Right cardiac atrium (tissue), 5 donors: ENCODE results near the gene LYZL1. TPM values are rescaled to one million over a fixed set of nuclear protein-coding genes. Genes with fewer than 3 reads are reported as not detected.
A peak's percentile ranks its signal among the peaks of the same experiment; 100 is the strongest.
"Not testable (repeated sequence)": the region's sequence is repeated elsewhere in the genome, so short reads cannot be mapped to it uniquely, and the experiment has no call there.

Source experiments
- ATAC-seq, 2 donors: fragments of 200-7000 bp; cut with Tn5 transposase; one replicate each; pipeline versions ENCODE4 v1.8.0 to v1.9.1; 2020; ENCODE audit warnings: moderate library complexity in 2 of 2, mild to moderate bottlenecking in 1 of 2
- DNase-seq, 3 donors: peaks; one replicate each; pipeline ENCODE4 v3.0.0-alpha.2; 2020
- H3K27ac ChIP-seq: one replicate; pipeline ENCODE4 v1.5.1; 2013; ENCODE audit warnings: mild to moderate bottlenecking, low read length, control low read depth, moderate library complexity
- H3K27me3 ChIP-seq: one replicate; pipeline ENCODE4 v1.6.1; 2013; ENCODE audit not compliant: control insufficient read depth, insufficient read depth
- H3K4me1 ChIP-seq: one replicate; pipeline ENCODE4 v1.6.1; 2013; ENCODE audit warnings: low read length; ENCODE audit not compliant: control insufficient read depth, insufficient read depth
- H3K4me3 ChIP-seq: one replicate; pipeline ENCODE4 v1.5.1; 2013; ENCODE audit warnings: low read length, control low read depth
- H3K9me3 ChIP-seq: one replicate; pipeline ENCODE4 v1.6.1; 2013; ENCODE audit warnings: low read length; ENCODE audit not compliant: control insufficient read depth
- WGBS: extraction: QIAGEN DNeasy Blood & Tissue Kit; methylation state at CpG from one replicate; pipeline ENCODE4 v1.1.7; 2013; 5-methylcytosine and 5-hydroxymethylcytosine counted together
- intact Hi-C, 4 donors: fragments of 100-400 bp; cut with DNase I; formaldehyde crosslinking; loops; one replicate each; pipeline versions ENCODE4 v1.11.0 to v1.14.0; 2022 to 2023
- polyA plus RNA-seq: library from polyadenylated mRNA; stranded (reverse); fragments of 200-250 nt; gene quantifications from one replicate; pipeline ENCODE4 v1.2.3, GENCODE V29; 2013
- total RNA-seq, 4 donors: library from RNA; stranded (reverse); fragmentation: NEBNext Ultra II Directional; extraction: Animal tissue kit (Norgen Biotek cat#: 25700); gene quantifications; one replicate each; pipeline ENCODE4 v1.2.1, GENCODE V29; 2021
- donor health status: healthy with polysubstance abuse.
- donor health status: DM: no; HTN: yes; CAD: no.
- donor health status: DM: no; HTN: no; CAD: no.
- donor health status: DM: no; HTN: yes; CAD: no; lungs with severe emphysema.
- donor health status: DM: yes; HTN: yes; CAD: no.

The LYZL1 gene
- total and polyA plus RNA-seq, 5 donors: not detected

DNA sequence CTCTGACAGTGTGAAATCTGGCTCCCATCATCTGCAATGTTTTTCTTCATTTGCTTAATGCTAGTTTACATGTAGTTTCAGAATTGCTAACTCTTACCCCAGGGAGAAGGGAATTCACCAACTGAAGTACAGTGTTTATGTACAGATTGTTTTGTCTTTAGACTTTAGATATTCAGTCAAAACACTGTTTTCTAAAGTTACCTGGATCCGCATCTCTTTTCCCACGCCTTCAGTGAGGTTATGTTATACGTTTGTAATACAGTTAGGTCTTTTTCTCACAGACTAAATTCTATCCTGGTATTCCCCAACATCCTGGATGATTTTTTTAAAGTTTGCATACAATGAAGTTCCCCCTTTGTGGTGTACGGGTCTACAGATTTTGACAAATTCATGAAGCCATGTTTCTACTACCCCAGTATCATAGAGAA, 3.2 kb upstream of the LYZL1 start:
- no peaks in the 10 kb centered on the region for H3K27me3 ChIP-seq
- H3K27ac ChIP-seq: no peak overlapping the region
- intact Hi-C loops: no loop called here
- no peaks in the 10 kb centered on the region for H3K9me3 ChIP-seq
- 90% methylated on average over 4 of the region's 4 CpGs for WGBS
- H3K4me3 ChIP-seq: no peak overlapping the region
- ATAC-seq (no peak), DNase-seq (no peak)
- H3K4me1 ChIP-seq: no peaks in the 10 kb centered on the region

DNA sequence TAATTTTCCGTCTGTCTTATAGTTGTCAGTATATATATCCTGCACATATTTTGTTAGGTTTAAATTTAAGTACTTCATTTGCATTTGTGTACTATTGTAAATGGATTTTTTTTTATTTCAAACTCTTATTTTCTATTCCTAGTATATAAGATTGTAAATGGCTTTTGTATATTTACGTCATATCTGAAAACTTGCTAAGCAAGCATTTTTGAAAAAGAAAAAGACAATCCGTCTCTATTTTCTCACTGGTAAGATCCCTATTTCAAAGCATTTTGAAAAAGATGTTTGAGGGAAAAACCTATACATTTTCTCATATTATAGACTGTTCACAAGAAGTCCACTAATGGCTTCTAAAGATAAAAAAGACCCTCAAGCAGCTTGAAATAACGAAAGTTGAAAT, 1.2 kb upstream of the LYZL1 start:
- no peak overlapping the region for H3K27ac ChIP-seq
- H3K4me1 ChIP-seq: no peaks in the 10 kb centered on the region
- H3K27me3 ChIP-seq: no peaks in the 10 kb centered on the region
- no peak overlapping the region for H3K4me3 ChIP-seq
- no peak for ATAC-seq
- intact Hi-C loops: no loop called here
- no peaks in the 10 kb centered on the region for H3K9me3 ChIP-seq
- no peak for DNase-seq
- WGBS: 90% methylated on average over 4 of the region's 4 CpGs

DNA sequence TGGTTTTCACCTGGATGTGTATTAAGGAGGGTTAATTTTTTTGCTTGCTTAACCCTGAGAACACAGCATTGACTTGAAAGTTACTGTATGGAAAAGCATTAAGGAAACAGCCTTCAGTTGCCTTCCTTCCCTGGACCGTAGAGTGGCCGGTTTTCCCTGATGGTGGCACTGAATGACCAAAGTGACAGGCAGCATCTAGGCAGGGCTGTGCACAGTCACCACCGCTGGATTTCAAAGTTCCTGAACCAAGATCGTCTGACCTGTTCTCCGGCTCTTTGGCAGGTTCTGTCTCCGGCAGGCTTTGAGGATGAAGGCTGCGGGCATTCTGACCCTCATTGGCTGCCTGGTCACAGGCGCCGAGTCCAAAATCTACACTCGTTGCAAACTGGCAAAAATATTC, 2.7 kb downstream of the LYZL1 start:
- H3K9me3 ChIP-seq, H3K27ac ChIP-seq, ATAC-seq, H3K4me1 ChIP-seq, H3K4me3 ChIP-seq, DNase-seq, H3K27me3 ChIP-seq: not testable (repeated sequence)
- 62% methylated on average over 6 of the region's 10 CpGs for WGBS
- intact Hi-C loops: loop anchor here in 1 of 4 donors (10.0 kb wide), 1 partner anchor 1333 kb away; the partner anchor contains the start of gene LYZL2

- WGBS: 91% methylated on average over 13 of the region's 13 CpGs
- ATAC-seq: not testable (repeated sequence)
- intact Hi-C loops: loop anchor here in 1 of 4 donors (10.0 kb wide), 1 partner anchor 1332 kb away; the partner anchor contains the start of gene LYZL2
Observed at GRCh38 chr10:29292406-29292805, 3.5 kb downstream of the LYZL1 start.

GRCh38 chr10:29295813-29296212, 6.9 kb downstream of the LYZL1 start:
- peaks cover 2% of the 10 kb centered on the region for H3K9me3 ChIP-seq
- intact Hi-C loops: loop anchor here in 1 of 4 donors (10.0 kb wide), 1 partner anchor 1329 kb away; the partner anchor contains the start of gene LYZL2

More at GRCh38 chr10:29292406-29292805, 3.5 kb downstream of the LYZL1 start:
- DNase-seq, H3K9me3 ChIP-seq, H3K27me3 ChIP-seq, H3K27ac ChIP-seq, H3K4me1 ChIP-seq, H3K4me3 ChIP-seq: not testable (repeated sequence)

DNA sequence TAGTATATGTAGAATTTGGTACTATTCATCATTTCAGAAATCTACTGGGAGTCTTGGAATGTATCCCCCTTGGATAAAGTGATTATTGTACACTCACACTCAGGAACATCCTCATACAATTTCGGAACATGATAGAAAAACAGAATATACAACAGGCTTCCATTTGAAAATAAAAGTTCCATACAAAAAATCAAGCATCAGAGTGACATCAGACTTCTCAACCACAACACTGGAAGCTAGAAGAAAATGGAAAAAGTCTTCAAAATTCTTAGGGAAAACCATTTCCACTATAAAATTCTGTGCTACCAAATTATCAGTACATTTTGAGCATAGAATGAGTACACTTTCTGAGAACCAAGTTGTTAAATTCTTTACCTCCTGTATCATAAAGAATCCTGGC, 8.8 kb downstream of the LYZL1 start:
- WGBS: 78% methylated on average over 1 of the region's 1 CpG
- no peak overlapping the region for H3K4me3 ChIP-seq
- DNase-seq (no peak), ATAC-seq (no peak)
- no peaks in the 10 kb centered on the region for H3K27me3 ChIP-seq
- H3K4me1 ChIP-seq: no peaks in the 10 kb centered on the region
- H3K27ac ChIP-seq: no peak overlapping the region
- peaks cover 2% of the 10 kb centered on the region for H3K9me3 ChIP-seq
- intact Hi-C loops: loop anchor here in 1 of 4 donors (10.0 kb wide), 1 partner anchor 1327 kb away; the partner anchor contains the start of gene LYZL2

More at GRCh38 chr10:29295813-29296212, 6.9 kb downstream of the LYZL1 start:
- 37% methylated on average over 2 of the region's 2 CpGs for WGBS
- Histone ChIP-seq H3K4me1 (no peaks in the 10 kb centered on the region), H3K27ac (no peak overlapping the region), H3K27me3 (no peaks in the 10 kb centered on the region), H3K4me3 (no peak overlapping the region)
- DNase-seq (no peak), ATAC-seq (no peak)

DNA sequence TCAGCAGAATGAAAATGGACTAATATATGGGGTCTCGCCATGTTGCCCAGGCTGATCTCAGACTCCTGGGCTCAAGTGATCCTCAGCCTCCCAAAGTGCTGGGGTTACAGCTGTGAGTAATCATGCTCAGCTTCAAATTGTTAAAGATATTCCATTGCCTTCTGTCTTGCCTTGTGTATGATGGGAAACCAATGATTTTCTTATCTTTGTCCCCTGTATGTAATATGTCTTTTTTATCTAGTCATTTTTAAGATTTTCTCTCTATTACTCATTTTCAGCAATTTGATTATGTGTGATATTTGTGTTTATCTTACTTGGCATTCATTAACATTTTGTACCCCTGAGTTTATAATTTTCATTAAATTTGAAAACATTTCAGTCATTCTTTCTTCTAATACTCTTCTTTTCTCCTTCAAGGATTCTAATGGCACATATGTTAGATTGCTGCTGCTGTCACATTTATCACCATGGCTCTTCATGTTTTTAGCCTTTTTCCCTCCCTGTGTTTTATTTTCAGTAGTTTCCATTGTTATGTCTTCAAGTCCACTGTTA, 12.6 kb downstream of the LYZL1 start:
- intact Hi-C loops: loop anchor here (5.0 to 10.0 kb wide), 6 partner anchors 167 to 677 kb away; no protein-coding TSS in a partner anchor
- WGBS: 92% methylated on average over 1 of the region's 1 CpG

GRCh38 chr10:29302499-29302898, 13.6 kb downstream of the LYZL1 start:
- Histone ChIP-seq H3K4me1 (no peaks in the 10 kb centered on the region), H3K4me3 (no peak overlapping the region), H3K27ac (no peak overlapping the region), H3K27me3 (no peaks in the 10 kb centered on the region), H3K9me3 (peaks cover 2% of the 10 kb centered on the region)
- DNase-seq: no peak
- no peak for ATAC-seq
- WGBS: 92% methylated on average over 10 of the region's 10 CpGs
- intact Hi-C loops: loop anchor here (5.0 to 10.0 kb wide), 6 partner anchors 168 to 678 kb away; no protein-coding TSS in a partner anchor

More for the DNA sequence above, 12.6 kb downstream of the LYZL1 start:
- ATAC-seq (no peak), DNase-seq (no peak)
- Histone ChIP-seq H3K9me3 (peaks cover 2% of the 10 kb centered on the region), H3K4me3 (no peak overlapping the region), H3K27ac (no peak overlapping the region), H3K27me3 (no peaks in the 10 kb centered on the region), H3K4me1 (no peaks in the 10 kb centered on the region)

DNA sequence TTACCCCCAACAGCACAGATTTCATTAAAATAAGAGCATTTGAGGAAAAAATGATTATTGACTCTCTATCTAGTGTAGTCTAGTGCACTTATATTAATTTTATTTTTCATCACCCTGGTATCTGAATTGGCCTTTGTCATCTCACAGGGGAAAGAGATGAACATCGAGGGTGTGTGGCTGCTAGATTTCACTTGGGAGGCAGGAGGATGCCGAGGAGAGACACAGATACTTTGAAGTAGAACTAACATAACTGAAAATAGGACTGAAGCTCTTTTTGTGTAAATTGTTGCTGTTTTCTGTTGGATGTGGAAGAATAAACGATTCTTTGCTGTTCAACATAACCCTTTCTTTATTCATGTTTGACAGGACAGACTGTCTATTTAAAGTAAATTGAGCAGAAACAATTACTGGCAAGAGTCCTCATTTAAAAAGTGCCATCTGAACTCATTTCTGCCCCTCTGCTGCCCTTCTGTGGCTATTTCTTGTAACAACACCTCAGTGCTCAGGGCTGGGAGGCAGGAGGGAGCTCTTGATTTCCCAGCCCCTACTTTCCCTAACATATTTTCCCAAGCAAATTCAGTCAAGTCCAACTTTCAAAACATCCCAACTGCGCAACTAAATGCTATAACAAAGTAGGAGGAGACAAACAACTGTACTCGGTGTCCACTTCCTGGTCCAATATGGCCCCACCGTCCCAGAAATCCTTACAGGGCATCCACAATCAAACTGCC, 15.6 kb downstream of the LYZL1 start:
- intact Hi-C loops: loop anchor here (5.0 to 10.0 kb wide), 6 partner anchors 170 to 680 kb away; no protein-coding TSS in a partner anchor
- Histone ChIP-seq H3K27ac (peak overlapping the region; percentile 17), H3K4me3 (peak overlapping the region; percentile 26), H3K27me3 (no peaks in the 10 kb centered on the region), H3K9me3 (no peaks in the 10 kb centered on the region), H3K4me1 (no peaks in the 10 kb centered on the region)
- peak in 2 of 3 donors; percentile 46 to 76 for DNase-seq
- peak; percentile 88 to 91 for ATAC-seq
- WGBS: 11% methylated on average over 6 of the region's 6 CpGs

DNA sequence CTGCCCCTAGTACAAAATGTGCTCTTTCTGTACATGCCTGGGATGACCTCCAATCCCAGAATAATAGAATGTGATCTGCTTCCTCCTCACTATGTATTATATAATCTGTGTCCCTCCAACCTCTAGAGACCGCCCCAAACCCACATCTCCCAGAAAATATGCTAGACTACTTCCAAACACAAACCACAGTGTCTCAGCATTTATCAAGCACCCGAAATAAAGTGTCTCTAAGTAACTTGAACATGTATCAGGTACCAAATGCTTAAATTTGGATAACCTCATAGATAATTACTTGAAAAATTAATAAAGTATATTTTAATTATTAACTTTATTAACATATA, 16.1 kb downstream of the LYZL1 start:
- intact Hi-C loops: loop anchor here (5.0 to 10.0 kb wide), 6 partner anchors 170 to 680 kb away; no protein-coding TSS in a partner anchor
- H3K4me3 ChIP-seq: peak overlapping the region; percentile 26
- DNase-seq: no peak
- H3K9me3 ChIP-seq: no peaks in the 10 kb centered on the region
- no peak for ATAC-seq
- H3K27me3 ChIP-seq: no peaks in the 10 kb centered on the region
- H3K4me1 ChIP-seq: no peaks in the 10 kb centered on the region
- WGBS: 59% methylated on average over 2 of the region's 2 CpGs
- peak overlapping the region; percentile 17 for H3K27ac ChIP-seq

- intact Hi-C loops: loop anchor here (10.0 kb wide), 5 partner anchors 172 to 682 kb away; no protein-coding TSS in a partner anchor
- no peak for ATAC-seq
- no peak for DNase-seq
- no peaks in the 10 kb centered on the region for H3K4me1 ChIP-seq
- WGBS: 73% methylated on average over 3 of the region's 3 CpGs
- no peaks in the 10 kb centered on the region for H3K27me3 ChIP-seq
- no peaks in the 10 kb centered on the region for H3K9me3 ChIP-seq
- H3K27ac ChIP-seq: no peak overlapping the region
- no peak overlapping the region for H3K4me3 ChIP-seq
Observed at GRCh38 chr10:29306688-29307087, 17.8 kb downstream of the LYZL1 start.
